Right atrium auricular region (tissue), 2 donors: ENCODE data around the gene MC5R. TPM values are rescaled to one million over a fixed set of nuclear protein-coding genes. Genes with fewer than 3 reads are reported as not detected.

ENCODE experiments used
- DNase-seq: peaks from one replicate; pipeline ENCODE4 v3.0.0-alpha.2; 2019; ENCODE audit warnings: low spot score
- H3K27ac ChIP-seq, 2 donors: fragments of 200-600 bp; sonication (generic); 1 replicate in 1 of 2; 2 replicates in 1 of 2; pipeline ENCODE4 v1.5.1; 2016 to 2019
- H3K27me3 ChIP-seq, 2 donors: fragments of 200-600 bp; sonication (generic); one replicate each; pipeline versions ENCODE4 v1.5.1 to v1.6.0; 2017 to 2019
- H3K36me3 ChIP-seq: fragments of 200-600 bp; sonication (generic); one replicate; pipeline ENCODE4 v1.5.1; 2016
- H3K4me1 ChIP-seq, 2 donors: fragments of 200-600 bp; sonication (generic); one replicate each; pipeline versions ENCODE4 v1.5.1 to v1.6.0; 2017 to 2019
- H3K4me3 ChIP-seq, 2 donors: fragments of 200-600 bp; sonication (generic); 1 replicate in 1 of 2; 2 replicates in 1 of 2; pipeline ENCODE4 v1.5.1; 2017 to 2019; ENCODE audit warnings: mild to moderate bottlenecking in 1 of 2, moderate library complexity in 1 of 2
- H3K9me3 ChIP-seq, 2 donors: fragments of 200-600 bp; sonication (generic); one replicate each; pipeline ENCODE4 v1.5.1; 2019
- total RNA-seq, 2 donors: library from RNA; depleted of rRNA; stranded (reverse); fragments of >200 nt; gene quantifications; one replicate each; pipeline ENCODE4 v1.1.0, GENCODE V29; 2016
- TF ChIP-seq, protein P1 (sequence below), 2 donors: fragments of 200-600 bp; sonication (generic); IDR thresholded peaks; one replicate each; pipeline ENCODE4 v1.5.1; 2019; ENCODE audit warnings: antibody characterized with exemption in 2 of 2

The MC5R gene
- total RNA-seq, 2 donors from 2014 or later: not detected

DNA sequence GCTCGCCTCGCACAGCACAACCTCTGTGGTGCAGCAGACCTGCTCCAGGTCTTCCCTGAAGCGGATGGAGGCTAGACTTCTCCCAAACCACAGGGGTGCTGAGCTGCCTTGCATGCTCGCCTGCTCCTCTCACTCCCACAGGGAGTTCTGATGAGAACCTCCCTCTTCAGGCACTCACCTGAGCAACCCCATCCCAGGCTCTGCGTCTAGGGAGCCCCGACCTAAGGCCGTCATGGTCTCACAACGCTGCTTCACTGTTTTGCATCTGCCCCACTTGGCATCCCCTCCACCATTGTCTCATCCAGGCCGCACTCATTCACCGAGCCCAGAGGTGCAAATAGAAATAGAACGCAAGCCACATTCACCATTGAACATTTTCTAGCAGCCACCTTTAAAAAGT is 24.6 kb upstream of the MC5R start:
- TF ChIP-seq, protein P1, sequence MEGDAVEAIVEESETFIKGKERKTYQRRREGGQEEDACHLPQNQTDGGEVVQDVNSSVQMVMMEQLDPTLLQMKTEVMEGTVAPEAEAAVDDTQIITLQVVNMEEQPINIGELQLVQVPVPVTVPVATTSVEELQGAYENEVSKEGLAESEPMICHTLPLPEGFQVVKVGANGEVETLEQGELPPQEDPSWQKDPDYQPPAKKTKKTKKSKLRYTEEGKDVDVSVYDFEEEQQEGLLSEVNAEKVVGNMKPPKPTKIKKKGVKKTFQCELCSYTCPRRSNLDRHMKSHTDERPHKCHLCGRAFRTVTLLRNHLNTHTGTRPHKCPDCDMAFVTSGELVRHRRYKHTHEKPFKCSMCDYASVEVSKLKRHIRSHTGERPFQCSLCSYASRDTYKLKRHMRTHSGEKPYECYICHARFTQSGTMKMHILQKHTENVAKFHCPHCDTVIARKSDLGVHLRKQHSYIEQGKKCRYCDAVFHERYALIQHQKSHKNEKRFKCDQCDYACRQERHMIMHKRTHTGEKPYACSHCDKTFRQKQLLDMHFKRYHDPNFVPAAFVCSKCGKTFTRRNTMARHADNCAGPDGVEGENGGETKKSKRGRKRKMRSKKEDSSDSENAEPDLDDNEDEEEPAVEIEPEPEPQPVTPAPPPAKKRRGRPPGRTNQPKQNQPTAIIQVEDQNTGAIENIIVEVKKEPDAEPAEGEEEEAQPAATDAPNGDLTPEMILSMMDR (IDR thresholded peaks at IDR 0.05): no peak
- no peak overlapping the region for H3K4me3 ChIP-seq
- DNase-seq: no peak
- H3K27me3 ChIP-seq: no peaks in the 10 kb centered on the region
- H3K4me1 ChIP-seq: peaks cover 0 to 6% of the 10 kb centered on the region in 2 donors
- H3K36me3 ChIP-seq: no peaks in the 10 kb centered on the region
- H3K27ac ChIP-seq: no peak overlapping the region
- H3K9me3 ChIP-seq: no peaks in the 10 kb centered on the region

DNA sequence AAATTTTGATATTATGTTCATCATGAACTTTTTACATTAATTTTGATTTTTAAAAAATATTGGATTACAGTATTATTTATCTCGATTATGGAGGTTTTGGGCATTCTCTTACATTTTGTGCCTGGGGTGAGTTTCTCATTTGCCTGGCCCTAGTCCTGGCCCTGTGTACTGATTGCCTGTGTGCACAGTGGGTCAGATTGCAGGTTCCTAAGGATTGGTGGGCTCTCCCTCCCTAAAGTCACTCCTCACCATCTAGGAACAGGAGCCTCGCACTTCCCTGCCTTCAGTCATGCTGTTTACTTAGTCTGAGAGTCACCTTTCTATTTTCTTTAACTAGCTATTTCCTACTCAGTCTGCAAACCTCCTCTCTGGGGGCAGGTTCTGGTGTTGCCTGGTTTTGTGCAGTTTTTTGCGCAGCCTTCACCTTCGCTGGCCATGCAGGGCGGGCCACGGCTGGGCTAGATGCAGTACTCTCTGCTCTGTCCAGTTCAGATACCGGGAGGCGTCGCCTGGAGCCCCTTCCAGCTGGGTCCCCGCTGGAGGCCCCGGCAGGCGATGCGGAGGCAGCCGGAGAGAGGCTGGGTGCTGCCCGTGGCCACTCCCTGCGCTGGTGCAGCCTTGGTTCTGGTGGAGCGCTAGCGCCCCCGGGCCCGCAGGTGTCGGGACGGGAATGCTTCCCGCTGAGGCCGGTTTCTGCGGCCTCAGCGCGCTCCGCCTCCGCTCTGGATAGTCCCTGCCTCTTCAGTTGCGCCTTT is 23.3 kb upstream of the MC5R start:
- no peaks in the 10 kb centered on the region for H3K27me3 ChIP-seq
- no peaks in the 10 kb centered on the region for H3K36me3 ChIP-seq
- peak overlapping the region; percentile 24 to 33 for H3K4me3 ChIP-seq
- H3K9me3 ChIP-seq: no peaks in the 10 kb centered on the region
- peak; percentile 66 for DNase-seq
- TF ChIP-seq, protein P1 (IDR thresholded peaks at IDR 0.05): peak; percentile 32 to 80
- H3K27ac ChIP-seq: no peak overlapping the region
- peaks cover 0 to 6% of the 10 kb centered on the region in 2 donors for H3K4me1 ChIP-seq

DNA sequence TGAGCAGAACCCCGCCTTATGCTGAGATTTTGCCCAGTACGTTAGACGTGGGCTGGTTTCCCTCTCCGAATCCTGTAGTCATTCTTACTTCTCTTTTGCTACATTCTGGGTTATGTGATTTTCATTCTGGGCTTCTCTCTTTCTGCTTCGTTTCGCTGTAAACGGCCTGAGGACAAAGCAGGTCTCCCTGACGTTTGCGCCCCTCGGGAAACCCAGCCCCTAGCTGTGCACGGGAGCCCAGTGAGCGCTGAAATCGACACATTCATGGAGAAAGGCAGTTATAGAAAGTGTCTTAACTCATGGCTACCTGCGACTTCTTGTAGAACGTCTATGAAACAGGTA is 22.7 kb upstream of the MC5R start:
- no peak for DNase-seq
- TF ChIP-seq, protein P1 (IDR thresholded peaks at IDR 0.05): no peak
- peaks cover 0 to 6% of the 10 kb centered on the region in 2 donors for H3K4me1 ChIP-seq
- peak overlapping the region; percentile 24 to 33 for H3K4me3 ChIP-seq
- no peaks in the 10 kb centered on the region for H3K27me3 ChIP-seq
- no peak overlapping the region for H3K27ac ChIP-seq
- H3K36me3 ChIP-seq: no peaks in the 10 kb centered on the region
- H3K9me3 ChIP-seq: no peaks in the 10 kb centered on the region

DNA sequence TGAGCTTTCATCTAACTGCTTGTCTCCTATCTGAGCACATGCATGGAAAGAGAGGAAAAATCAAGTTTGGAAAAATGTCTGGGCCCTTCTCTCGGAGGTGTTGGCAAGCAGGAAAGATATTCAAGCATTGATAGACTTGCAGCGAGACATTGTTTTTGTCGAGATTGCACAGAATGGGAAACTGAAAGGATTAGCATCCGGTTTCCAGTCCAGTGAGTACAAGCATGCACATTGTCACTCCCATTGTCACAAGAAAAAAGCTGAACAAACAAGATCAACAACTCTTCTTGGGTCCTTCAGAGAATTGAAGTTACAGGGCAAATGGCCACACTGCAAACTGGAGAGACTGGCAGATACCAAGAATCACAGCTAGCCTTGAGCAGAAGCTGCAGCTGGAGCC is 19.6 kb upstream of the MC5R start:
- H3K4me1 ChIP-seq: peaks cover 0 to 6% of the 10 kb centered on the region in 2 donors
- no peak overlapping the region for H3K27ac ChIP-seq
- DNase-seq: no peak
- H3K36me3 ChIP-seq: no peaks in the 10 kb centered on the region
- H3K27me3 ChIP-seq: no peaks in the 10 kb centered on the region
- H3K9me3 ChIP-seq: no peaks in the 10 kb centered on the region
- TF ChIP-seq, protein P1 (IDR thresholded peaks at IDR 0.05): no peak
- no peak overlapping the region for H3K4me3 ChIP-seq

DNA sequence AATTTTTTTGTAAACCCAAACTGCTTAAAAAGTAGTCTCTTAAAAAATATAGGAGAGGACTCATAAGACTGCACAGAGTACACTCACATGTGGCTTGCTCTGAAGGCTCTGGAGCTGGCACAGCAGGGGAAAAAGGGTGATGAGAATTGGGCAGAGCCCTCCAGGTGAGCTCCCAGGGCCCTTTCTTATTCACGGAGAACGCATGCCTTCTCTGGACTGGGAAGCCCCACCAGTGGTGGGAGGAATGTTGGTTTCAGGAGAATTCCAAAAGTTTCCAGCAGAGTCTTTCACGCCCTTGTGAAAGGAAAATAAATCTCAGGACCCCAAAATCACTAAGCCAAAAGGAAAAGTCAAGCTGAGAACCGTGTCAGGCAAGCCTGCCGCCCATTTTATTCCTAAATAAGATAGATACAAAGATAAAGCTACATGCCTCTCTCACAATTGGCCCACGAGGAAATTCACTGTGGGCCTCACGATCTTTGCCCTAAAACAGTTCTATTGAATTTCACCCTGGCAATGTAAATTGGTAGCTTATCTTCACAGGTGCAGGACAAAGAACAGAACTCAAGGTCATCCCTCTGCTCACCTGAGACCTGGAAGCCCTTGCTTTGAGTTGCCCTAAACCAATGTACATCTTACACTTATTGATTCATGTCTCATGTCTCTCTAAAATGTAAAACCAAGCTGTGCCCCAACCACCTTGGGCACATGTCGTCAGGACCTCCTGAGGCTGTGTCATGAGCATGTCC is 15.5 kb upstream of the MC5R start:
- H3K9me3 ChIP-seq: no peaks in the 10 kb centered on the region
- no peaks in the 10 kb centered on the region for H3K4me1 ChIP-seq
- no peaks in the 10 kb centered on the region for H3K36me3 ChIP-seq
- DNase-seq: peak; percentile 26
- no peaks in the 10 kb centered on the region for H3K27me3 ChIP-seq
- TF ChIP-seq, protein P1 (IDR thresholded peaks at IDR 0.05): no peak
- no peak overlapping the region for H3K27ac ChIP-seq
- H3K4me3 ChIP-seq: no peak overlapping the region
